H1 (cell line): Measurements from ENCODE around the gene LSM6. TPM values are rescaled to one million over a fixed set of nuclear protein-coding genes. Genes with fewer than 3 reads are reported as not detected.

ENCODE experiments used
- CTCF ChIA-PET: fragments of 300-600 bp; sonication (Branson Sonifier 250); formaldehyde crosslinking; loops from one replicate; lab custom pipeline; 2021; ENCODE audit not compliant: partially characterized antibody; lab: Charles Lee
- POLR2A ChIA-PET: fragments of 300-600 bp; sonication (Branson Sonifier 250); formaldehyde crosslinking; loops from one replicate; lab custom pipeline; 2021; ENCODE audit warnings: inconsistent platforms; ENCODE audit not compliant: partially characterized antibody; lab: Charles Lee
- DNase-seq, 2 experiments: peaks; one replicate each; pipeline versions ENCODE4 v3.0.0 to v3.0.0-alpha.2; 2010 to 2022; ENCODE audit warnings: low spot score in 2 of 2, low read depth in 1 of 2, mixed read lengths in 1 of 2
- FAIRE-seq: peaks from 2 replicates; lab custom pipeline; 2011; peaks lifted over from hg19 to GRCh38; lab: Jason Lieb, UNC
- H2AFZ ChIP-seq: 2 replicates; pipeline ENCODE4 v1.8.1; 2012; ENCODE audit warnings: low read length, inconsistent platforms
- H2AK5ac ChIP-seq: 2 replicates; pipeline ENCODE4 v1.6.1; 2013; ENCODE audit warnings: low read depth, low read length
- H2BK120ac ChIP-seq: replicated peaks from 2 replicates; pipeline ENCODE3; 2013; ENCODE audit warnings: low read depth, low read length, inconsistent platforms
- H2BK12ac ChIP-seq: 2 replicates; pipeline ENCODE4 v1.6.1; 2013; ENCODE audit warnings: low read depth, low read length
- H2BK15ac ChIP-seq: 2 replicates; pipeline ENCODE4 v1.6.1; 2013; ENCODE audit warnings: low read length
- H2BK20ac ChIP-seq: 2 replicates; pipeline ENCODE4 v1.6.1; 2013; ENCODE audit warnings: low read length
- H2BK5ac ChIP-seq: 2 replicates; pipeline ENCODE4 v1.6.1; 2013; ENCODE audit warnings: low read depth, low read length
- H3K14ac ChIP-seq: 2 replicates; pipeline ENCODE4 v1.6.1; 2013; ENCODE audit warnings: inconsistent platforms; ENCODE audit not compliant: insufficient read length
- H3K18ac ChIP-seq: 2 replicates; pipeline ENCODE4 v1.6.1; 2013; ENCODE audit warnings: low read length; ENCODE audit errors: extremely low read depth
- H3K23ac ChIP-seq: 2 replicates; pipeline ENCODE4 v1.6.1; 2013; ENCODE audit warnings: inconsistent platforms; ENCODE audit not compliant: insufficient read length
- H3K23me2 ChIP-seq: 2 replicates; pipeline ENCODE4 v1.6.1; 2013; ENCODE audit warnings: low read depth, low read length
- H3K27ac ChIP-seq: 2 replicates; pipeline ENCODE4 v1.6.1; 2011; ENCODE audit warnings: low read depth, low read length, inconsistent platforms
- H3K27me3 ChIP-seq, 4 experiments: replicated peaks in 1 of 4; 1 replicate in 1 of 4; 2 replicates in 3 of 4; pipeline versions ENCODE4 v1.6.1 to v1.8.1; 2011 to 2013; ENCODE audit warnings: low read length in 3 of 4, mild to moderate bottlenecking in 3 of 4, inconsistent platforms in 2 of 4, mixed read lengths in 2 of 4, moderate library complexity in 1 of 4; ENCODE audit not compliant: control insufficient read depth in 3 of 4, insufficient read depth in 3 of 4; ENCODE audit errors: extremely low read depth in 1 of 4
- H3K36me3 ChIP-seq, 4 experiments: 2 replicates each; pipeline versions ENCODE4 v1.6.1 to v1.8.1; 2011 to 2013; ENCODE audit warnings: mild to moderate bottlenecking in 4 of 4, low read length in 3 of 4, moderate library complexity in 2 of 4, control low read depth in 1 of 4, inconsistent platforms in 1 of 4; ENCODE audit not compliant: insufficient read depth in 4 of 4, control insufficient read depth in 2 of 4
- H3K4ac ChIP-seq: replicated peaks from 2 replicates; pipeline ENCODE3; 2013; ENCODE audit warnings: low read length, low read depth, mixed read lengths, inconsistent platforms; ENCODE audit not compliant: insufficient read length
- H3K4me1 ChIP-seq, 4 experiments: replicated peaks in 1 of 4; 1 replicate in 1 of 4; 2 replicates in 3 of 4; pipeline versions ENCODE4 v1.6.1 to v1.8.1; 2011 to 2013; ENCODE audit warnings: low read length in 3 of 4, inconsistent platforms in 2 of 4, mixed read lengths in 1 of 4; ENCODE audit not compliant: insufficient read depth in 4 of 4, control insufficient read depth in 3 of 4
- H3K4me2 ChIP-seq, 2 experiments: 2 replicates each; pipeline versions ENCODE4 v1.6.1 to v1.8.1; 2011 to 2013; ENCODE audit warnings: low read depth in 2 of 2, low read length in 2 of 2, control low read depth in 1 of 2, inconsistent platforms in 1 of 2, mild to moderate bottlenecking in 1 of 2; ENCODE audit not compliant: insufficient read depth in 1 of 2
- H3K4me3 ChIP-seq, 4 experiments: fragments of 200-600, 300-600 bp in 1 of 4; sonication (generic), shearing (Covaris generic), sonication (Bioruptor Twin) in 1 of 4; 2 replicates each; pipeline versions ENCODE4 v1.5.1 to v1.8.1; 2011 to 2016; ENCODE audit warnings: low read length in 4 of 4, low read depth in 3 of 4, control low read depth in 2 of 4, inconsistent platforms in 2 of 4, mild to moderate bottlenecking in 2 of 4, mixed read lengths in 1 of 4, moderate library complexity in 1 of 4; ENCODE audit not compliant: insufficient read depth in 2 of 4; ENCODE audit errors: extremely low read depth in 1 of 4
- H3K56ac ChIP-seq: replicated peaks from 2 replicates; pipeline ENCODE3; 2013; ENCODE audit warnings: low read depth, mild to moderate bottlenecking, mixed read lengths, low read length, inconsistent platforms; ENCODE audit not compliant: insufficient read length
- H3K79me1 ChIP-seq: 2 replicates; pipeline ENCODE4 v1.6.1; 2013; ENCODE audit warnings: low read depth, low read length, control low read depth
- H3K79me2 ChIP-seq, 2 experiments: 2 replicates each; pipeline versions ENCODE4 v1.6.1 to v1.8.1; 2012 to 2013; ENCODE audit warnings: low read length in 2 of 2, mild to moderate bottlenecking in 2 of 2, inconsistent platforms in 1 of 2; ENCODE audit not compliant: insufficient read depth in 2 of 2, control insufficient read depth in 1 of 2
- H3K9ac ChIP-seq, 4 experiments: replicated peaks in 1 of 4; 1 replicate in 1 of 4; 2 replicates in 3 of 4; pipeline versions ENCODE4 v1.6.1 to v1.8.1; 2011 to 2013; ENCODE audit warnings: low read depth in 3 of 4, low read length in 3 of 4, control low read depth in 2 of 4, mild to moderate bottlenecking in 2 of 4, moderate library complexity in 2 of 4, inconsistent platforms in 1 of 4; ENCODE audit errors: extremely low read depth in 1 of 4
- H3K9me3 ChIP-seq, 2 experiments: 2 replicates each; pipeline versions ENCODE4 v1.6.1 to v1.8.1; 2012 to 2013; ENCODE audit warnings: mild to moderate bottlenecking in 2 of 2, moderate library complexity in 2 of 2, control low read depth in 1 of 2, inconsistent platforms in 1 of 2, low read depth in 1 of 2, low read length in 1 of 2, mixed read lengths in 1 of 2; ENCODE audit not compliant: insufficient read depth in 2 of 2
- H4K20me1 ChIP-seq, 2 experiments: replicated peaks in 1 of 2; 2 replicates each; pipeline versions ENCODE3 to v1.8.1; 2011 to 2013; ENCODE audit warnings: inconsistent platforms in 2 of 2, low read length in 2 of 2, mild to moderate bottlenecking in 1 of 2; ENCODE audit not compliant: insufficient read depth in 2 of 2, control insufficient read depth in 1 of 2
- H4K5ac ChIP-seq: 2 replicates; pipeline ENCODE4 v1.6.1; 2013; ENCODE audit warnings: low read length, low read depth, mixed read lengths, inconsistent platforms; ENCODE audit not compliant: insufficient read length
- H4K8ac ChIP-seq: 2 replicates; pipeline ENCODE4 v1.8.0; 2013; ENCODE audit warnings: mild to moderate bottlenecking, moderate library complexity, low read length, inconsistent platforms; ENCODE audit not compliant: insufficient read depth; ENCODE audit errors: extremely low read depth
- H4K91ac ChIP-seq: replicated peaks from 2 replicates; pipeline ENCODE3; 2013; ENCODE audit warnings: low read length, mixed read lengths, inconsistent platforms; ENCODE audit not compliant: insufficient read length
- ASH2L ChIP-seq: fragments of 200-600, 300-600 bp; sonication (generic); IDR thresholded peaks from one replicate; pipeline ENCODE4 v1.7.1; 2017; ENCODE audit warnings: low read length
- CHD1 ChIP-seq: IDR thresholded peaks from 2 replicates; pipeline ENCODE4 v1.6.1; 2012; ENCODE audit warnings: low read depth, low read length, improper control_type of control experiment
- E2F6 ChIP-seq: IDR thresholded peaks from 2 replicates; pipeline ENCODE4 v1.6.1; 2012; ENCODE audit warnings: inconsistent platforms
- JUN ChIP-seq: IDR thresholded peaks from 2 replicates; pipeline ENCODE4 v1.6.1; 2011; ENCODE audit warnings: low read depth, mild to moderate bottlenecking, improper control_type of control experiment, low read length
- KDM5A ChIP-seq: fragments of 200-600 bp; IDR thresholded peaks from 2 replicates; pipeline ENCODE4 v1.7.1; 2012; ENCODE audit warnings: mild to moderate bottlenecking, low read length, inconsistent platforms, mixed read lengths
- MAFK ChIP-seq: IDR thresholded peaks from 2 replicates; pipeline ENCODE4 v1.6.1; 2012; ENCODE audit warnings: low read depth, mild to moderate bottlenecking, improper control_type of control experiment, low read length
- MAX ChIP-seq: IDR thresholded peaks from 2 replicates; pipeline ENCODE4 v1.6.1; 2012; ENCODE audit warnings: inconsistent platforms
- NANOG ChIP-seq: IDR thresholded peaks from 2 replicates; pipeline ENCODE4 v1.6.1; 2011; ENCODE audit warnings: low read length, low read depth, mild to moderate bottlenecking, inconsistent platforms; ENCODE audit not compliant: insufficient read depth, poor library complexity, severe bottlenecking
- RAD21 ChIP-seq, 2 experiments: IDR thresholded peaks in 1 of 2; conservative IDR thresholded peaks in 1 of 2; 2 replicates each; pipeline ENCODE4 v1.6.1; 2011; ENCODE audit warnings: low read depth in 2 of 2, low read length in 2 of 2, improper control_type of control experiment in 1 of 2, inconsistent platforms in 1 of 2, mild to moderate bottlenecking in 1 of 2, moderate library complexity in 1 of 2
- RFX5 ChIP-seq: IDR thresholded peaks from 2 replicates; pipeline ENCODE4 v1.6.1; 2011; ENCODE audit warnings: low read depth, low read length, improper control_type of control experiment, borderline replicate concordance
- RNF2 ChIP-seq: fragments of 200-900, 300-1000 bp; sonication (generic); IDR thresholded peaks from 2 replicates; pipeline ENCODE4 v1.7.1; 2016; ENCODE audit warnings: borderline replicate concordance, low read depth, mild to moderate bottlenecking, antibody characterized with exemption, low read length; ENCODE audit not compliant: poor library complexity, severe bottlenecking; ENCODE audit errors: missing control alignments
- SIN3A ChIP-seq, 2 experiments: IDR thresholded peaks in 1 of 2; conservative IDR thresholded peaks in 1 of 2; 2 replicates each; pipeline ENCODE4 v1.6.1; 2011 to 2012; ENCODE audit warnings: low read length in 2 of 2, improper control_type of control experiment in 1 of 2, low read depth in 1 of 2, mild to moderate bottlenecking in 1 of 2
- TCF12 ChIP-seq: IDR thresholded peaks from 2 replicates; pipeline ENCODE4 v1.6.1; 2011; ENCODE audit warnings: low read depth, mild to moderate bottlenecking, low read length
- WGBS, 2 experiments: shearing (Covaris generic) in 1 of 2; methylation state at CpG; one replicate each; pipeline versions ENCODE4 v1.1.6 to v1.1.7; 2013 to 2015; ENCODE audit warnings: low lambda C conversion rate in 2 of 2, mixed read lengths in 2 of 2, inconsistent platforms in 1 of 2, low coverage in 1 of 2, missing lambda C conversion rate in 1 of 2; ENCODE audit not compliant: insufficient replicate concordance in 2 of 2, insufficient coverage in 1 of 2, insufficient read length in 1 of 2; ENCODE audit errors: extremely low coverage in 1 of 2, missing lambda C conversion rate in 1 of 2; 5-methylcytosine and 5-hydroxymethylcytosine counted together
- polyA plus RNA-seq, 7 experiments: library from polyadenylated mRNA; depleted of rRNA in 3 of 7; stranded (reverse) in 5 of 7; unstranded in 2 of 7; fragments of >200 nt in 5 of 7; fragments of 200-250 nt in 2 of 7; gene quantifications; 1 replicate in 5 of 7; 2 replicates in 1 of 7; 4 replicates in 1 of 7; pipeline versions ENCODE4 v1.2.1 to v1.2.3, GENCODE V29; 2011 to 2013; ENCODE audit warnings: missing spikeins in 2 of 7, mixed read lengths in 2 of 7
- total RNA-seq: library from RNA; stranded (reverse); fragmentation: NEBNext Ultra II Directional; extraction: Animal tissue kit (Norgen Biotek cat#: 25700); gene quantifications from 2 replicates; pipeline ENCODE4 v1.2.1, GENCODE V29; 2021

LSM6 gene
- total and polyA plus RNA-seq, 2 of the 8 experiments (the other 6 are each of a cell fraction or from before 2014, with no cell fraction given) = 40.2 to 63.4 TPM

- Histone ChIP-seq H3K14ac (no peak overlapping the region), H4K20me1 (peaks cover 0 to 1% of the 10 kb centered on the region in 2 experiments), H3K4me1 (no peaks in the 10 kb centered on the region), H3K4ac (no peak overlapping the region), H2AK5ac (no peak overlapping the region), H3K79me1 (no peaks in the 10 kb centered on the region), H3K9ac (no peak overlapping the region), H4K91ac (no peak overlapping the region), H2AFZ (no peak overlapping the region), H3K36me3 (peaks cover 10 to 45% (median 21%) of the 10 kb centered on the region in 4 experiments), H3K23me2 (no peaks in the 10 kb centered on the region; the same call in 1 of the 2 replicates), H3K23ac (no peak overlapping the region), H3K27ac (no peak overlapping the region), H2BK5ac (no peak overlapping the region), H3K4me3 (no peak overlapping the region), H3K79me2 (no peaks in the 10 kb centered on the region), H4K5ac (no peak overlapping the region), H2BK120ac (no peak overlapping the region), H3K18ac (no peak overlapping the region), H3K56ac (no peak overlapping the region), H2BK15ac (no peak overlapping the region), H2BK20ac (no peak overlapping the region), H4K8ac (no peak overlapping the region), H3K9me3 (no peaks in the 10 kb centered on the region), H3K27me3 (no peaks in the 10 kb centered on the region), H3K4me2 (no peak overlapping the region), H2BK12ac (no peak overlapping the region)
- 95% methylated on average over 2 of the region's 2 CpGs; no CpG with 5 or more reads in 1 of the 2 experiments for WGBS, 2 experiments
- FAIRE-seq (no peak), DNase-seq (no peak)
- ChIA-PET CTCF (no interaction called here), POLR2A (no interaction called here)
- TF ChIP-seq RFX5 = no peak
- TF ChIP-seq RNF2 = no peak
- no peak for TF ChIP-seq RAD21 (IDR thresholded peaks at IDR 0.05 in 1 of 2, conservative IDR thresholded peaks at IDR 0.05 in 1 of 2; ENCODE audit: low read depth in 2 of 2, low read length in 2 of 2)
- TF ChIP-seq MAFK = no peak
- no peak for TF ChIP-seq SIN3A (conservative IDR thresholded peaks at IDR 0.05 in 1 of 2, IDR thresholded peaks at IDR 0.05 in 1 of 2; ENCODE audit: low read depth in 1 of 2, low read length in 2 of 2)
- TF ChIP-seq NANOG = no peak
- TF ChIP-seq JUN = no peak
- no peak for TF ChIP-seq E2F6
- TF ChIP-seq CHD1 = no peak
- no peak for TF ChIP-seq TCF12
- TF ChIP-seq ASH2L = no peak
- TF ChIP-seq MAX = no peak
- TF ChIP-seq KDM5A = no peak
Measured at GRCh38 chr4:146190456-146190855, 14.9 kb downstream of the LSM6 start.
